ENCODE measurements around the gene SLC17A3. TPM values are rescaled to one million over a fixed set of nuclear protein-coding genes. Genes with fewer than 3 reads are reported as not detected.

SLC17A3 gene, protein sequence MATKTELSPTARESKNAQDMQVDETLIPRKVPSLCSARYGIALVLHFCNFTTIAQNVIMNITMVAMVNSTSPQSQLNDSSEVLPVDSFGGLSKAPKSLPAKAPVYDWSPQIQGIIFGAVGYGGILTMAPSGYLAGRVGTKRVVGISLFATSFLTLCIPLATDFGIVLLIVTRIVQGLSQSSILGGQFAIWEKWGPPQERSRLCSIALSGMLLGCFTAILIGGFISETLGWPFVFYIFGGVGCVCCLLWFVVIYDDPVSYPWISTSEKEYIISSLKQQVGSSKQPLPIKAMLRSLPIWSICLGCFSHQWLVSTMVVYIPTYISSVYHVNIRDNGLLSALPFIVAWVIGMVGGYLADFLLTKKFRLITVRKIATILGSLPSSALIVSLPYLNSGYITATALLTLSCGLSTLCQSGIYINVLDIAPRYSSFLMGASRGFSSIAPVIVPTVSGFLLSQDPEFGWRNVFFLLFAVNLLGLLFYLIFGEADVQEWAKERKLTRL
- total RNA-seq (2014; rRNA removed; shearing (Covaris generic)) (0.27 TPM in 1 of 2 replicates, not detected in the other), polyA plus RNA-seq (2016; fragmentation: Nextera tagmentation; extraction: Ambion mirVana) (not detected in 2 replicates)
- long read RNA-seq: 0 reads

DNA sequence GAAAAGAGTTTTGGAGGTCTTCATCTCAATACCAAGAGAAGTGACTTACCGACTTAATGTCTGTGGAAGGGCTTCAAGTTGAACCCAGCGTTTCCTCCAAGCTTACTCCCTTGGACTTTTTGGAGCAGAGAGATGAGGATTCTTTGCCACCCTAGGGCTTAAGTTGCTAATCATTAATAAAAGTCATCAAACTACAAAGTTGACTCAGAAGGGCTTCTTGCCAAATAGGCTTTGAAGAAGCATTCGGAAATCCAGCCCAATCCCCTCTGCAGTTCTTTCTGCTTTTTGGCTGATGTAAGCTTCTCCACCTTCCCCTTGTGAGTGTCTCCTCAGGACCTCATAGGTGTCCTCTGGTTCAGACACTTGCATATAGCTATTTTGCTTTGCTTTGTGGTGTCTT lies at the start of gene SLC17A3:
Gene SLC17A3 (minus strand): TSS at position 126 of the 400 bp plus-strand sequence. CDS start 5,856 bp downstream, outside the sequence.
- H4K20me1 ChIP-seq (replicated peaks; ENCODE audit: insufficient read depth): no peaks in the 10 kb centered on the region
- no peak within 1 kb of the TSS for H3K4me3 ChIP-seq
- H3K36me3 ChIP-seq (ENCODE audit: insufficient read depth): no peaks in the 10 kb centered on the region
- no peak for DNase-seq (ENCODE audit: low spot score)
- H3K4me1 ChIP-seq (ENCODE audit: insufficient read depth): no peaks in the 10 kb centered on the region
- H3K27me3 ChIP-seq (ENCODE audit: insufficient read depth): no peaks in the 10 kb centered on the region
- Mint-ChIP-seq H3K27ac (no peak within 1 kb of the TSS), H3K4me1 (no peaks in the 10 kb centered on the region), H3K4me3 (no peak within 1 kb of the TSS), H3K27me3 (ENCODE audit: insufficient read depth, low read depth, poor library complexity) (no peaks in the 10 kb centered on the region), H3K36me3 (ENCODE audit: low read depth) (no peaks in the 10 kb centered on the region), H3K9me3 (no peaks in the 10 kb centered on the region)
- no peak within 1 kb of the TSS for H2AFZ ChIP-seq
- no peaks in the 10 kb centered on the region for H3K79me2 ChIP-seq (replicated peaks; ENCODE audit: insufficient read depth)
- H3F3A ChIP-seq (replicated peaks; ENCODE audit: low read depth): no peaks in the 10 kb centered on the region
- ATAC-seq: no peak
- no peak within 1 kb of the TSS for H3K4me2 ChIP-seq
- no peak within 1 kb of the TSS for H3K27ac ChIP-seq (ENCODE audit: low read depth)
- H3K9me2 ChIP-seq (ENCODE audit: insufficient read depth): no peaks in the 10 kb centered on the region
- TF ChIP-seq, protein P1, sequence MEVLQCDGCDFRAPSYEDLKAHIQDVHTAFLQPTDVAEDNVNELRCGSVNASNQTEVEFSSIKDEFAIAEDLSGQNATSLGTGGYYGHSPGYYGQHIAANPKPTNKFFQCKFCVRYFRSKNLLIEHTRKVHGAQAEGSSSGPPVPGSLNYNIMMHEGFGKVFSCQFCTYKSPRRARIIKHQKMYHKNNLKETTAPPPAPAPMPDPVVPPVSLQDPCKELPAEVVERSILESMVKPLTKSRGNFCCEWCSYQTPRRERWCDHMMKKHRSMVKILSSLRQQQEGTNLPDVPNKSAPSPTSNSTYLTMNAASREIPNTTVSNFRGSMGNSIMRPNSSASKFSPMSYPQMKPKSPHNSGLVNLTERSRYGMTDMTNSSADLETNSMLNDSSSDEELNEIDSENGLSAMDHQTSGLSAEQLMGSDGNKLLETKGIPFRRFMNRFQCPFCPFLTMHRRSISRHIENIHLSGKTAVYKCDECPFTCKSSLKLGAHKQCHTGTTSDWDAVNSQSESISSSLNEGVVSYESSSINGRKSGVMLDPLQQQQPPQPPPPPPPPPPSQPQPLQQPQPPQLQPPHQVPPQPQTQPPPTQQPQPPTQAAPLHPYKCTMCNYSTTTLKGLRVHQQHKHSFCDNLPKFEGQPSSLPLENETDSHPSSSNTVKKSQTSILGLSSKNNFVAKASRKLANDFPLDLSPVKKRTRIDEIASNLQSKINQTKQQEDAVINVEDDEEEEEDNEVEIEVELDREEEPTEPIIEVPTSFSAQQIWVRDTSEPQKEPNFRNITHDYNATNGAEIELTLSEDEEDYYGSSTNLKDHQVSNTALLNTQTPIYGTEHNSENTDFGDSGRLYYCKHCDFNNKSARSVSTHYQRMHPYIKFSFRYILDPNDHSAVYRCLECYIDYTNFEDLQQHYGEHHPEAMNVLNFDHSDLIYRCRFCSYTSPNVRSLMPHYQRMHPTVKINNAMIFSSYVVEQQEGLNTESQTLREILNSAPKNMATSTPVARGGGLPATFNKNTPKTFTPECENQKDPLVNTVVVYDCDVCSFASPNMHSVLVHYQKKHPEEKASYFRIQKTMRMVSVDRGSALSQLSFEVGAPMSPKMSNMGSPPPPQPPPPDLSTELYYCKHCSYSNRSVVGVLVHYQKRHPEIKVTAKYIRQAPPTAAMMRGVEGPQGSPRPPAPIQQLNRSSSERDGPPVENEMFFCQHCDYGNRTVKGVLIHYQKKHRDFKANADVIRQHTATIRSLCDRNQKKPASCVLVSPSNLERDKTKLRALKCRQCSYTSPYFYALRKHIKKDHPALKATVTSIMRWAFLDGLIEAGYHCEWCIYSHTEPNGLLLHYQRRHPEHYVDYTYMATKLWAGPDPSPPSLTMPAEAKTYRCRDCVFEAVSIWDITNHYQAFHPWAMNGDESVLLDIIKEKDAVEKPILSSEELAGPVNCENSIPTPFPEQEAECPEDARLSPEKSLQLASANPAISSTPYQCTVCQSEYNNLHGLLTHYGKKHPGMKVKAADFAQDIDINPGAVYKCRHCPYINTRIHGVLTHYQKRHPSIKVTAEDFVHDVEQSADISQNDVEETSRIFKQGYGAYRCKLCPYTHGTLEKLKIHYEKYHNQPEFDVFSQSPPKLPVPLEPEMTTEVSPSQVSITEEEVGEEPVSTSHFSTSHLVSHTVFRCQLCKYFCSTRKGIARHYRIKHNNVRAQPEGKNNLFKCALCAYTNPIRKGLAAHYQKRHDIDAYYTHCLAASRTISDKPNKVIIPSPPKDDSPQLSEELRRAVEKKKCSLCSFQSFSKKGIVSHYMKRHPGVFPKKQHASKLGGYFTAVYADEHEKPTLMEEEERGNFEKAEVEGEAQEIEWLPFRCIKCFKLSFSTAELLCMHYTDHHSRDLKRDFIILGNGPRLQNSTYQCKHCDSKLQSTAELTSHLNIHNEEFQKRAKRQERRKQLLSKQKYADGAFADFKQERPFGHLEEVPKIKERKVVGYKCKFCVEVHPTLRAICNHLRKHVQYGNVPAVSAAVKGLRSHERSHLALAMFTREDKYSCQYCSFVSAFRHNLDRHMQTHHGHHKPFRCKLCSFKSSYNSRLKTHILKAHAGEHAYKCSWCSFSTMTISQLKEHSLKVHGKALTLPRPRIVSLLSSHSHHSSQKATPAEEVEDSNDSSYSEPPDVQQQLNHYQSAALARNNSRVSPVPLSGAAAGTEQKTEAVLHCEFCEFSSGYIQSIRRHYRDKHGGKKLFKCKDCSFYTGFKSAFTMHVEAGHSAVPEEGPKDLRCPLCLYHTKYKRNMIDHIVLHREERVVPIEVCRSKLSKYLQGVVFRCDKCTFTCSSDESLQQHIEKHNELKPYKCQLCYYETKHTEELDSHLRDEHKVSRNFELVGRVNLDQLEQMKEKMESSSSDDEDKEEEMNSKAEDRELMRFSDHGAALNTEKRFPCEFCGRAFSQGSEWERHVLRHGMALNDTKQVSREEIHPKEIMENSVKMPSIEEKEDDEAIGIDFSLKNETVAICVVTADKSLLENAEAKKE (CRISPR knock-in tag; IDR thresholded peaks at IDR 0.05): no peak
- TF ChIP-seq JUNB (IDR thresholded peaks at IDR 0.05; ENCODE audit: unreplicated experiment) (no peak), NANOG (IDR thresholded peaks at IDR 0.05; ENCODE audit: borderline replicate concordance) (no peak)

DNA sequence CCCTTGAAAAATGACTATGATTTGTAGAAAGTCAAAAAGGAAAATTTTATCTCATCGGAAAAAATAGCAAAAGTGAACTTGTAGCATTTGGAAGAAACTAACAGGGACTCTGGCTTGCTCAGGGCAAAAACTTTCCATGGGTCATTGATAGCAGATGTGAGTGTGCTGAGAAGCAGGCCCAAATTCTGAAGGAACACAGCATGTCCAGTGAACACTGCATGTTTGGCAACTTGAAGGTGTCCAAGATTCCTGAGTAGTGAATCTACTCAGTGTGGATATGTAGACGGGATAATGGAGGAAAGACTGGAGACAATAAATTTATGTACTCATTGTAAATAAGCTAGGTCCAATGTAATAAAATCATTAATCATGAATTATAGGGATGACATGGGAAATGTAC lies 48.3 kb upstream of the SLC17A3 start:
- no peaks in the 10 kb centered on the region for H3K4me1 ChIP-seq (ENCODE audit: insufficient read depth)

More for the DNA sequence above, 48.3 kb upstream of the SLC17A3 start:
- Histone ChIP-seq H3K79me2 (replicated peaks; ENCODE audit: insufficient read depth) (no peaks in the 10 kb centered on the region), H3K36me3 (ENCODE audit: insufficient read depth) (no peaks in the 10 kb centered on the region), H3K4me2 (no peak overlapping the region), H3K9me2 (ENCODE audit: insufficient read depth) (no peaks in the 10 kb centered on the region), H3K27me3 (ENCODE audit: insufficient read depth) (no peaks in the 10 kb centered on the region), H2AFZ (no peak overlapping the region), H3K4me3 (no peak overlapping the region), H4K20me1 (replicated peaks; ENCODE audit: insufficient read depth) (no peaks in the 10 kb centered on the region), H3K27ac (ENCODE audit: low read depth) (no peak overlapping the region), H3F3A (replicated peaks; ENCODE audit: low read depth) (no peaks in the 10 kb centered on the region)
- Mint-ChIP-seq H3K9me3 (no peaks in the 10 kb centered on the region), H3K4me1 (no peaks in the 10 kb centered on the region; the same call in 2 of the 3 replicates), H3K27ac (no peak overlapping the region), H3K36me3 (ENCODE audit: low read depth) (no peaks in the 10 kb centered on the region), H3K27me3 (ENCODE audit: insufficient read depth, low read depth, poor library complexity) (no peaks in the 10 kb centered on the region), H3K4me3 (no peak overlapping the region)
- DNase-seq (ENCODE audit: low spot score): no peak
- no peak for TF ChIP-seq ZNF331 (CRISPR knock-in tag; IDR thresholded peaks at IDR 0.05; ENCODE audit: low read depth)
- TF ChIP-seq EZH2phosphoT487 (IDR thresholded peaks at IDR 0.05; ENCODE audit: unreplicated experiment): no peak
- TF ChIP-seq, protein P2, sequence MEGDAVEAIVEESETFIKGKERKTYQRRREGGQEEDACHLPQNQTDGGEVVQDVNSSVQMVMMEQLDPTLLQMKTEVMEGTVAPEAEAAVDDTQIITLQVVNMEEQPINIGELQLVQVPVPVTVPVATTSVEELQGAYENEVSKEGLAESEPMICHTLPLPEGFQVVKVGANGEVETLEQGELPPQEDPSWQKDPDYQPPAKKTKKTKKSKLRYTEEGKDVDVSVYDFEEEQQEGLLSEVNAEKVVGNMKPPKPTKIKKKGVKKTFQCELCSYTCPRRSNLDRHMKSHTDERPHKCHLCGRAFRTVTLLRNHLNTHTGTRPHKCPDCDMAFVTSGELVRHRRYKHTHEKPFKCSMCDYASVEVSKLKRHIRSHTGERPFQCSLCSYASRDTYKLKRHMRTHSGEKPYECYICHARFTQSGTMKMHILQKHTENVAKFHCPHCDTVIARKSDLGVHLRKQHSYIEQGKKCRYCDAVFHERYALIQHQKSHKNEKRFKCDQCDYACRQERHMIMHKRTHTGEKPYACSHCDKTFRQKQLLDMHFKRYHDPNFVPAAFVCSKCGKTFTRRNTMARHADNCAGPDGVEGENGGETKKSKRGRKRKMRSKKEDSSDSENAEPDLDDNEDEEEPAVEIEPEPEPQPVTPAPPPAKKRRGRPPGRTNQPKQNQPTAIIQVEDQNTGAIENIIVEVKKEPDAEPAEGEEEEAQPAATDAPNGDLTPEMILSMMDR (conservative IDR thresholded peaks at IDR 0.05; ENCODE audit: low read depth in 2 of 2): no peak
- TF ChIP-seq STAT1 (IDR thresholded peaks at IDR 0.05; ENCODE audit: unreplicated experiment): no peak
- ATAC-seq: no peak
